ENCODE data around the gene SLC1A3. TPM values are rescaled to one million over a fixed set of nuclear protein-coding genes. Genes with fewer than 3 reads are reported as not detected.
"Not testable (repeated sequence)": the region's sequence is repeated elsewhere in the genome, so short reads cannot be mapped to it uniquely, and the experiment has no call there.

SLC1A3 gene
- total and polyA plus RNA-seq, 4 experiments from 2014 or later = 1.3 to 2.3 TPM; not detected in 2

GRCh38 chr5:36589735-36590134 lies 16.7 kb upstream of the SLC1A3 start:
- H3K27me3 ChIP-seq (ENCODE audit: insufficient read depth, low read length); H3K36me3 Mint-ChIP-seq; CTCF ChIA-PET (ENCODE audit: partially characterized antibody); H3K4me3 Mint-ChIP-seq; H3K4me1 Mint-ChIP-seq; H3K9me3 Mint-ChIP-seq; DNase-seq; POLR2A ChIA-PET (ENCODE audit: partially characterized antibody); H3K36me3 ChIP-seq (ENCODE audit: insufficient read depth, low read length); H3K4me3 ChIP-seq (ENCODE audit: low read length in 2 of 2); H3K27ac ChIP-seq (ENCODE audit: low read depth, low read length); H3K27me3 Mint-ChIP-seq; H3K9me3 ChIP-seq (ENCODE audit: control insufficient read depth in 1 of 2, low read length in 2 of 2); H3K4me1 ChIP-seq (ENCODE audit: insufficient read depth, low read length); H3K27ac Mint-ChIP-seq; intact Hi-C loops (cut with micrococcal nuclease): not testable (repeated sequence)

- CTCF ChIA-PET (ENCODE audit: partially characterized antibody) = no interaction called here
- Histone ChIP-seq H3K9me3 (ENCODE audit: control insufficient read depth in 1 of 2, low read length in 2 of 2) (no peaks in the 10 kb centered on the region), H3K4me3 (ENCODE audit: low read length in 2 of 2) (no peak overlapping the region), H3K4me1 (ENCODE audit: insufficient read depth, low read length) (no peaks in the 10 kb centered on the region), H3K27me3 (ENCODE audit: insufficient read depth, low read length) (no peaks in the 10 kb centered on the region), H3K27ac (ENCODE audit: low read depth, low read length) (no peak overlapping the region), H3K36me3 (ENCODE audit: insufficient read depth, low read length) (no peaks in the 10 kb centered on the region)
- intact Hi-C loops (cut with micrococcal nuclease) = no loop called here
- no peaks in the 10 kb centered on the region for H3K4me1 Mint-ChIP-seq
- DNase-seq = no peak
- H3K27me3 Mint-ChIP-seq = peaks cover 0 to 3% of the 10 kb centered on the region in 2 donors
- H3K9me3 Mint-ChIP-seq = no peaks in the 10 kb centered on the region
- H3K36me3 Mint-ChIP-seq = no peaks in the 10 kb centered on the region
- no peak overlapping the region for H3K4me3 Mint-ChIP-seq
- H3K27ac Mint-ChIP-seq = no peak overlapping the region
- POLR2A ChIA-PET (ENCODE audit: partially characterized antibody) = no interaction called here
Observed at GRCh38 chr5:36590513-36591286, 15.7 kb upstream of the SLC1A3 start.

GRCh38 chr5:36593867-36594266 lies 12.5 kb upstream of the SLC1A3 start:
- Histone ChIP-seq H3K36me3 (ENCODE audit: insufficient read depth, low read length) (no peaks in the 10 kb centered on the region), H3K9me3 (ENCODE audit: control insufficient read depth in 1 of 2, low read length in 2 of 2) (no peaks in the 10 kb centered on the region), H3K27ac (ENCODE audit: low read depth, low read length) (no peak overlapping the region), H3K27me3 (ENCODE audit: insufficient read depth, low read length) (no peaks in the 10 kb centered on the region), H3K4me1 (ENCODE audit: insufficient read depth, low read length) (no peaks in the 10 kb centered on the region), H3K4me3 (ENCODE audit: low read length in 2 of 2) (no peak overlapping the region)
- H3K36me3 Mint-ChIP-seq = no peaks in the 10 kb centered on the region
- ChIA-PET POLR2A (ENCODE audit: partially characterized antibody) (no interaction called here), CTCF (ENCODE audit: partially characterized antibody) (no interaction called here)
- intact Hi-C loops (cut with micrococcal nuclease) = no loop called here
- H3K27ac Mint-ChIP-seq = no peak overlapping the region
- no peaks in the 10 kb centered on the region for H3K4me1 Mint-ChIP-seq
- no peak overlapping the region for H3K4me3 Mint-ChIP-seq
- H3K27me3 Mint-ChIP-seq = peaks cover 2 to 3% of the 10 kb centered on the region in 2 donors
- DNase-seq = no peak
- peaks cover 0 to 3% (median 0%) of the 10 kb centered on the region in 8 donors for H3K9me3 Mint-ChIP-seq

- Histone ChIP-seq H3K27ac (ENCODE audit: low read depth, low read length) (no peak overlapping the region), H3K9me3 (ENCODE audit: control insufficient read depth in 1 of 2, low read length in 2 of 2) (no peaks in the 10 kb centered on the region), H3K27me3 (ENCODE audit: insufficient read depth, low read length) (no peaks in the 10 kb centered on the region), H3K4me3 (ENCODE audit: low read length in 2 of 2) (no peak overlapping the region), H3K4me1 (ENCODE audit: insufficient read depth, low read length) (no peaks in the 10 kb centered on the region), H3K36me3 (ENCODE audit: insufficient read depth, low read length) (no peaks in the 10 kb centered on the region)
- no peak for DNase-seq
- peaks cover 0 to 3% of the 10 kb centered on the region in 2 donors for H3K27me3 Mint-ChIP-seq
- ChIA-PET CTCF (ENCODE audit: partially characterized antibody) (no interaction called here), POLR2A (ENCODE audit: partially characterized antibody) (no interaction called here)
- peaks cover 0 to 3% (median 0%) of the 10 kb centered on the region in 8 donors for H3K9me3 Mint-ChIP-seq
- intact Hi-C loops (cut with micrococcal nuclease) = no loop called here
- no peaks in the 10 kb centered on the region for H3K4me1 Mint-ChIP-seq
- no peak overlapping the region for H3K4me3 Mint-ChIP-seq
- no peak overlapping the region for H3K27ac Mint-ChIP-seq
- no peaks in the 10 kb centered on the region for H3K36me3 Mint-ChIP-seq
Observed at GRCh38 chr5:36596247-36596646, 10.2 kb upstream of the SLC1A3 start.

GRCh38 chr5:36596756-36597155 lies 9.7 kb upstream of the SLC1A3 start:
- no peak overlapping the region for H3K27ac Mint-ChIP-seq

GRCh38 chr5:36598045-36598444 lies 8.4 kb upstream of the SLC1A3 start:
- Mint-ChIP-seq H3K4me3 (no peak overlapping the region), H3K27me3 (peaks cover 0 to 3% of the 10 kb centered on the region in 2 donors), H3K27ac (no peak overlapping the region), H3K4me1 (no peaks in the 10 kb centered on the region), H3K9me3 (peaks cover 0 to 3% (median 0%) of the 10 kb centered on the region in 8 donors), H3K36me3 (no peaks in the 10 kb centered on the region)
- ChIA-PET CTCF (ENCODE audit: partially characterized antibody) (no interaction called here), POLR2A (ENCODE audit: partially characterized antibody) (no interaction called here)
- no peaks in the 10 kb centered on the region for H3K4me1 ChIP-seq (ENCODE audit: insufficient read depth, low read length)
- DNase-seq = no peak
- no peaks in the 10 kb centered on the region for H3K36me3 ChIP-seq (ENCODE audit: insufficient read depth, low read length)
- H3K27me3 ChIP-seq (ENCODE audit: insufficient read depth, low read length) = no peaks in the 10 kb centered on the region
- H3K9me3 ChIP-seq (ENCODE audit: control insufficient read depth in 1 of 2, low read length in 2 of 2) = no peaks in the 10 kb centered on the region
- no peak overlapping the region for H3K4me3 ChIP-seq (ENCODE audit: low read length in 2 of 2)
- intact Hi-C loops (cut with micrococcal nuclease) = no loop called here
- H3K27ac ChIP-seq (ENCODE audit: low read depth, low read length) = no peak overlapping the region

More at GRCh38 chr5:36596756-36597155, 9.7 kb upstream of the SLC1A3 start:
- no peaks in the 10 kb centered on the region for H3K9me3 ChIP-seq (ENCODE audit: control insufficient read depth in 1 of 2, low read length in 2 of 2)
- H3K36me3 Mint-ChIP-seq = no peaks in the 10 kb centered on the region
- no peak overlapping the region for H3K4me3 ChIP-seq (ENCODE audit: low read length in 2 of 2)
- no peaks in the 10 kb centered on the region for H3K4me1 Mint-ChIP-seq
- POLR2A ChIA-PET (ENCODE audit: partially characterized antibody) = no interaction called here
- H3K27ac ChIP-seq (ENCODE audit: low read depth, low read length) = no peak overlapping the region
- no peak for DNase-seq
- intact Hi-C loops (cut with micrococcal nuclease) = no loop called here
- CTCF ChIA-PET (ENCODE audit: partially characterized antibody) = no interaction called here
- H3K9me3 Mint-ChIP-seq = peaks cover 0 to 3% (median 0%) of the 10 kb centered on the region in 8 donors
- no peaks in the 10 kb centered on the region for H3K36me3 ChIP-seq (ENCODE audit: insufficient read depth, low read length)
- no peaks in the 10 kb centered on the region for H3K4me1 ChIP-seq (ENCODE audit: insufficient read depth, low read length)
- peaks cover 0 to 3% of the 10 kb centered on the region in 2 donors for H3K27me3 Mint-ChIP-seq
- no peak overlapping the region for H3K4me3 Mint-ChIP-seq
- no peaks in the 10 kb centered on the region for H3K27me3 ChIP-seq (ENCODE audit: insufficient read depth, low read length)

DNA sequence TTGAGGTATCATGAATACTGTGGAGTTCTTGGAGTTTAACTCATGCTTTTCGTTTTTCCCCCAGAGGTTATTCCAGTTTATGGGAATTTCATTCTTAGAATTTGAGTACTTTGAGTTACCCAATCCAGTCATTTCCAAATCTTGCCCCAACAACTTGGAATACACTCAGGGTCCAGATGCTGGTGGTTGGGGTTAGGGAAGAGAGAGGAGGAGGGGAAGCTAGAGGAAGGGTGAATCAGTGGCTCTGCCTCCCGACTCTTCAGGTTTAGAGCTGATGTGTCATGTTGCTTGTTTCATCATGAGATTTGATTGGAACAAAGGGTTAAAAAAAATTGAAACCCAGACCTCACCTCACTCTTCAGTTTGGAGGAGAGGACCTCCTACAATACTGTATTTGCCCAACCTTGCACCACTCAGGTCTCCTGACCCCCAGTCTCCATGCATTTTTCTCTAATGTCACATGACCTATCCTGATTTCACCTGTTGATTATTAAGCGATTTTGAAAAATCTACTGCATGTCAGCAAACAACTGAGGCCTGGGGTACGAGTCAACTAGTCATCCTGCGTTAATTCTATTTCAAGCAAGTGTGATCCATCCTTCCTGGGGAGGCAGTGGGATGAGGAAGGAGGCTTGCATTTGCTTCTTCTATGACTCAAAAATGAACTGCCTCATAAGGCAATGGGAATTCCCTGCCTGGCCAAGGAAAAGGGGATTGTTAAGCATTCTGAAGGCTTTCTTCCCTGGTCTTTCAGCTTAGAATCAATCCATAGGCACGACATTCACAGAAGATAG lies 6.2 kb upstream of the SLC1A3 start:
- intact Hi-C loops (cut with micrococcal nuclease) = no loop called here
- H3K36me3 ChIP-seq (ENCODE audit: insufficient read depth, low read length) = no peaks in the 10 kb centered on the region
- POLR2A ChIA-PET (ENCODE audit: partially characterized antibody) = no interaction called here
- peaks cover 0 to 2% (median under 1%) of the 10 kb centered on the region in 4 donors for H3K4me1 Mint-ChIP-seq
- DNase-seq = no peak
- CTCF ChIA-PET (ENCODE audit: partially characterized antibody) = no interaction called here
- H3K9me3 ChIP-seq (ENCODE audit: control insufficient read depth in 1 of 2, low read length in 2 of 2) = no peaks in the 10 kb centered on the region
- peaks cover 4 to 7% of the 10 kb centered on the region in 2 donors for H3K27me3 Mint-ChIP-seq
- peak overlapping the region in 1 of 7 donors; percentile 28 for H3K27ac Mint-ChIP-seq
- H3K4me1 ChIP-seq (ENCODE audit: insufficient read depth, low read length) = no peaks in the 10 kb centered on the region
- no peaks in the 10 kb centered on the region for H3K27me3 ChIP-seq (ENCODE audit: insufficient read depth, low read length)
- H3K4me3 Mint-ChIP-seq = no peak overlapping the region
- no peak overlapping the region for H3K27ac ChIP-seq (ENCODE audit: low read depth, low read length)
- H3K4me3 ChIP-seq (ENCODE audit: low read length in 2 of 2) = no peak overlapping the region
- peaks cover 0 to 3% (median 0%) of the 10 kb centered on the region in 8 donors for H3K9me3 Mint-ChIP-seq
- no peaks in the 10 kb centered on the region for H3K36me3 Mint-ChIP-seq

All from CD4-positive, alpha-beta memory T cell (primary cell).